Left colon (tissue), 2 donors: ENCODE data around the gene TYW1B. TPM values are rescaled to one million over a fixed set of nuclear protein-coding genes. Genes with fewer than 3 reads are reported as not detected.
"Not testable (repeated sequence)": the region's sequence is repeated elsewhere in the genome, so short reads cannot be mapped to it uniquely, and the experiment has no call there.

Experiments used
- ATAC-seq: fragments of 200-7000 bp; cut with Tn5 transposase; one replicate; pipeline ENCODE4 v1.9.1; 2020; ENCODE audit warnings: mild to moderate bottlenecking, moderate library complexity
- DNase-seq, 2 donors: peaks; one replicate each; pipeline ENCODE4 v3.0.0-alpha.2; 2020
- intact Hi-C, 2 donors: fragments of 100-400 bp; cut with DNase I in 1 of 2; cut with micrococcal nuclease in 1 of 2; formaldehyde crosslinking; loops; one replicate each; pipeline versions ENCODE4 v1.11.2 to v1.14.0; 2022; cut with DNase I, micrococcal nuclease
- microRNA-seq, 2 donors: library from miRNA; unstranded; fragments of <30 nt; microRNA quantifications; one replicate each; pipeline versions ENCODE4 v1.1.0 to v1.2.0, GENCODE V29; 2020
- total RNA-seq, 2 donors: library from RNA; stranded (reverse); fragmentation: NEBNext Ultra II Directional; extraction: Animal tissue kit (Norgen Biotek cat#: 25700); gene quantifications; one replicate each; pipeline ENCODE4 v1.2.1, GENCODE V29; 2021
- donor health status: DM: no; HTN: no; CAD: no.
- donor health status: DM: yes; HTN: yes; CAD: no.

The TYW1B gene
- total RNA-seq, 2 donors from 2014 or later, result 2.2 to 3.6 TPM

DNA sequence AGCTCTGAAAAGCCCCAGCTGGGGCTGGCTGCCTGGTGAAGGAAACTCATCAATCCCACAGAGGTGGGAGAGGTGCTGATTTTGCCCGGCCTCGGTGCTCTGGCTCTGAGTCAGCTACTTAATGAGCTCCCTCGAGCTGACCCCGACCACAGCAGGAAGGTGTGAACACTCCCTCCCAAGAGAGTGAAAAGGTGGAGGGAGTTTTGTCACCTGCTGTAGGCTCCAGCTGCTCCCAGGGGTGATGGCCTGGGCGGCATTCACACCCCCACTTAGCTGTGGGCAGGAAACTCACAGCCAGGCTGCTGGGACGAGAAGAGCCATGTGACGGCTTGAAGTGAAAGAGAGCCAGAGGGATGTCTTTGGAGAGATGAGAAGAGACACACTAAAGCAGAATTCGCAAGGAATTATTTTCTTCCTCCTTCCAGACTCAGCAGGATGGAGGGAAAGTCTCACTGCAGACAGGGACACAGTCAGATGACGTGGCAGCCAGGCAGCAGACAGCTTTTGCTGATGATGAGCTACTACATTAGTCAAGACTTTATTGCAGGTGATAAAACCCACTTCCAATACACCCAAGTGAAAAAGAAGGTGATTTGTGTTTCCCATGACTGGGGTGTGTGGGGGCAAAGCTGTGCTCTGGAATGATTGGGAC is 281.3 kb downstream of the TYW1B start:
- ATAC-seq, intact Hi-C loops, DNase-seq: not testable (repeated sequence)

DNA sequence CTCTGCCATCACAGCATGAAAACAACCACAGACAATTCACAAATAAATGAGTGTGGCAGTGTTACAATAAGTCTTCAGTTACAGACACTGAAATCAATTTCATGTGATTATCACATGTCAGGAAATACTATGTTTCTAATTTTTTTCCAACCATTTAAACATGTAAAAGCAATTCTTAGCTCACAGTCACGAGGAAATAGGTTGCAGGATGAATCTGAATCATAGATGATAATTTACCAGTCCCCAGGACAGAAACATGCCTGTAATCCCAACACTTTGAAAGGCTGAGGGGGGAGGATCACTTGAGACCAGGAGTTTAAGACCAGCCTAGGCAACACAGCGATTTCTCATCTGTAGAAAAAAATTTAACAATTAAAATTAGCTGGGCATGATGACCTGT is 283.5 kb downstream of the TYW1B start:
- intact Hi-C loops, ATAC-seq, DNase-seq: not testable (repeated sequence)

DNA sequence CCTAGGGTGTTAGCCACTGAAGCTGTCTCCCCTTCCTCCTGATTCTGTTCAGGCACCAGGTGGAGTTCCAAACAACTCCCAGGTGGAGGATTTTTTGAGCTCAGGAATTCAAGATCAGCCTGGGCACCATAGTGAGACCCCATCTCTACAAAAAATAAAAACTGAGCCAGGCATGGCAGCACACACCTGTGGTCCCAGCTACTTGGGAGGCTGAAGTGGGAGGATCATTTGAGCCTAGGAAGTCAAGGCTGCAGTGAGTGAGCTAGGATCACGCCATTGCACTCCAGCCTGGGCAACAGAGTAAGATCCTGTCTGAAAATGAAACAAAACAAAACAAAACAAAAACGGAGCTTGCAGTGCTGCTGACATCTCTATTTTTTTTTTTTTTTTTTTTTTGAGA is 287.1 kb downstream of the TYW1B start:
- intact Hi-C loops, result no loop called here
- DNase-seq (no peak), ATAC-seq (no peak)

DNA sequence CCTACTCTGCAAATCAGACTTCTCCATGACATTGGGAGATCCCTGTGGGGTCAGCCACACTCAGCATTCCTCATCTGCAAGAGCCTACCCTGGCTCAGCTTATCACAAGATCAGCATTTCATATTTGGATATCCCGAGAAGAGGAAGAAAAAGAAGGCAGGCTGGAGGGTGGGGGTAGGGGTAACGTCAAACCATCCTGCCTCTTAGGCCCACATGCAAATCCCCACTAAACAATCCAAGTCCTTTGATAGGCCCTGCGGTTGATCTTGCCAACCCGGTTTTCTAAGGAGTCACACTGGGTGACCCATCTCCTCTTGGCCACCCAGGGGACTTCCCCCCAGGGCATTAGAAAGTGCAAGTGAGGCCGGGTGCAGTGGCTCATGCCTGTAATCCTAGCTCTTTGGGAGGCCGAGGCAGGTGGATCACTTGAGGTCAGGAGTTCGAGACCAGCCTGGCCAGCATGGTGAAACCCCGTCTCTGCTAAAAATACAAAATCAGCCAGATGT is 287.8 kb downstream of the TYW1B start:
- intact Hi-C loops, result no loop called here
- no peak for DNase-seq
- ATAC-seq, result no peak

DNA sequence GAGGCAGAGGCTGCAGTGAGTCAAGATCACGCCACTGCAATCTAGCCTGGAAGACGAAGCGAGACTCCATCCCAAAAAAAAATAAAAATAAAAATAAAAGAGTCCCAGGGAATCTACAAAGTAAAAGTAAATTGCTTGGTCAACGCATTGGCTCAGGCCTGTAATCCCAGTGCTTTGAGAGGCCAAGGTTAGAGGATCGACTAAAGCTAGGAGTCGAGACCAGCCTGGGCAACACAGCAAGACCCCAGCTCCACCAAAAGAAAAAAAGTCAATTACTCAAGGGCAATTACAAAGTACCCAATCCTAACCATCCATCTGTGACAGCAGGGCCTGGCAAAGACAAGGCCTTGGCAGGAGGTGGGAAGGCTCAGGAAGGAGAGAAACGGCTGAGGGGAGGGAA is 288.3 kb downstream of the TYW1B start:
- ATAC-seq, result no peak
- intact Hi-C loops, result no loop called here
- no peak for DNase-seq

DNA sequence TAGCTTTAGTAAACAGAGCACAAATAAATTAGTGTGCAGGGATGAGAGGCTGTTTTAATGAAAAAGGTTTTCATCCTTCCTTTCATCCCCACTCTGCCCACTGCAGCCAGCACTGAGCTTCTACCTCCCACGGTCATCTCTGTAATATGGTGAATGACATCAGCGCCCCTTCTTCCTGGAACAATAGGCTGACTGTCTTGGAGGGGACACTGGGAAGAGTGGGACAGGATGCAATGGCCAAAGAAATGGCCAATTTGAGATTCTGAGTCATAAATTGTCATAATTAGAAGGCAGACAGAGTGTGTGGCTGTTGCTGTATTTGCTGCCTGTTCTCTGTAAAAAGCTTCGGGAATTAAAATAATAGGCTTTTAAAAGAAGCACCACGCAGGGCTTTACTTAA is 289.1 kb downstream of the TYW1B start:
- ATAC-seq (no peak), DNase-seq (no peak)
- intact Hi-C loops, result no loop called here

DNA sequence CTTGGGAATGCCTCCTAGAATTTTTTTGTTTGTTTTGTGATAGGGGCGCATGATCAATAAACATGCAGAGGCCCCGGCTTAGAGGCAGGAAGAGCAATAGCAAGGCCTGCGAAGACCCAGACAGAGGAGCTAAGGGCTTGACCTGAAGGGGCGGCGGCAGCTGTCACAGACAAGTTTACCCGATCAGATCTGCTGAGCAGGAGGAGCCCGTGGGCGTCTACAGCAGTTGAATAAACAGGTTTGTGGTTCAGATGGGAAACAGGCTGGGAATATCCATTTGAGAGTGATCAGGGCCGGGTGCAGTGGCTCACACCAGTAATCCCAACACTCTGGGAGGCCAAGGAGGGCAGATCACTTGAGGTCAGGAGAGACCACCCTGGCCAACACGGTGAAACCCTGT is 289.9 kb downstream of the TYW1B start:
- intact Hi-C loops, result no loop called here
- ATAC-seq, result no peak

DNA sequence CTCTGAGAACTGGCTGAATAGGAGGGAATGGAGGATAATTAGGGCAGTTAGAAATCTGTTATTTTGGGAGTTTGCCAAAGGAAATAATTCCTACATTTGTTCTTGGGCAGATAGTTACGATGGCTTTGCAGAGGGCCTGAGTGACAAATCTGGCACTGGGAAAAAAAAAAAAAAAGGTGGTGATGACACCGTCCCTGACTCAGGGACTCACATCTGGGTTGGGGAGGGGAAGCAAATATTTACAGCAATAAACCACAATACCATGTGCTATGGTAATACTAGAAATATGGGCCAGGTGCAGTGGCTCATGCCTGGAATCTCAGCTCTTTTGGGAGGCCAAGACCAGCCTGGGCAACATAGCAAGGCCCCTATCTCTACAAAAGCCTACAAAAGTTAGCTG is 292.0 kb downstream of the TYW1B start:
- intact Hi-C loops, DNase-seq, ATAC-seq: not testable (repeated sequence)

More for the DNA sequence above, 289.9 kb downstream of the TYW1B start:
- DNase-seq, result no peak

DNA sequence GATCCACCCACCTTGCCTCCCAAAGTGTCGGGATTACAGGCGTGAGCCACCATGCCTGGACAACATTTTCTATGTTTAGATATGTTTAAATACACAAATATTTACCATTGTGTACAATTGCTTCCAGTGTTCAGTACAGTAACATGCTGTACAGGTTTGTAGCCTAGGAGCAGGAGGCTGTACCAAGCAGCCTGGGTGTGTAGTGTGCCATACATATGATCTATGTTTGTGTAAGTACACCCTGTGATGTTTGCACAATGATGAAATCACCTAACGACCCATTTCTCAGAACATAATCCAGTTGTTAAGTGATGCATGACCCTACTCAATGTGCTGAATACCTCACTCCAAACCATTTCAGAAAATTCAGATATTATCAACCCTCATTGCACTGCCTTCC is 297.0 kb downstream of the TYW1B start:
- peak; percentile 39 for ATAC-seq
- intact Hi-C loops, DNase-seq: not testable (repeated sequence)

Small RNA genes within 50 kb of the gene (microRNA-seq; reads per million reads assigned to microRNA genes)
- gene MIR4650-2, result 0 reads per million in 2 donors

Other genes with a start within 250 kb of the TYW1B start
- gene POM121, start 96.9 kb upstream of the TYW1B start, total RNA-seq, result 10 to 100 TPM; 27.5 to 37.7 TPM
- under 1 TPM in 1 of 2 donors, not detected in 1; 0.58 TPM for gene TRIM74, start 141.3 kb upstream of the TYW1B start, total RNA-seq
- gene SPDYE8, start 201.6 kb upstream of the TYW1B start, total RNA-seq, result not detected
- not detected for gene SPDYE11, start 229.7 kb upstream of the TYW1B start, total RNA-seq